IPS-18a (cell line): ENCODE results near the gene PLA2G7.
"Not testable (repeated sequence)": the region's sequence is repeated elsewhere in the genome, so short reads cannot be mapped to it uniquely, and the experiment has no call there.

ENCODE experiments used
- H3K27ac ChIP-seq: one replicate; pipeline ENCODE4 v1.5.1; 2013; ENCODE audit warnings: low read length
- H3K27me3 ChIP-seq: one replicate; pipeline ENCODE4 v1.6.1; 2013; ENCODE audit warnings: mild to moderate bottlenecking, low read length; ENCODE audit not compliant: control insufficient read depth, insufficient read depth
- H3K36me3 ChIP-seq: one replicate; pipeline ENCODE4 v1.6.1; 2013; ENCODE audit warnings: low read depth, low read length; ENCODE audit not compliant: control insufficient read depth
- H3K4me1 ChIP-seq: one replicate; pipeline ENCODE4 v1.6.1; 2013; ENCODE audit warnings: low read depth, low read length; ENCODE audit not compliant: control insufficient read depth
- H3K4me3 ChIP-seq: one replicate; pipeline ENCODE4 v1.5.1; 2013; ENCODE audit warnings: low read length
- H3K9ac ChIP-seq: one replicate; pipeline ENCODE4 v1.6.1; 2013; ENCODE audit warnings: mild to moderate bottlenecking, low read length, moderate library complexity
- H3K9me3 ChIP-seq: one replicate; pipeline ENCODE4 v1.6.1; 2013; ENCODE audit warnings: low read depth, low read length; ENCODE audit not compliant: control insufficient read depth

PLA2G7 gene

GRCh38 chr6:46764280-46764679 lies 29.1 kb upstream of the PLA2G7 start:
- H3K27ac ChIP-seq, H3K9ac ChIP-seq, H3K4me1 ChIP-seq, H3K36me3 ChIP-seq, H3K27me3 ChIP-seq, H3K9me3 ChIP-seq, H3K4me3 ChIP-seq: not testable (repeated sequence)

- no peaks in the 10 kb centered on the region for H3K36me3 ChIP-seq
- no peak overlapping the region for H3K9ac ChIP-seq
- H3K9me3 ChIP-seq: no peaks in the 10 kb centered on the region
- no peak overlapping the region for H3K4me3 ChIP-seq
- no peak overlapping the region for H3K27ac ChIP-seq
- no peaks in the 10 kb centered on the region for H3K4me1 ChIP-seq
- H3K27me3 ChIP-seq: no peaks in the 10 kb centered on the region
Observed at GRCh38 chr6:46763466-46763865, 28.3 kb upstream of the PLA2G7 start.

GRCh38 chr6:46760925-46761324 lies 25.8 kb upstream of the PLA2G7 start:
- Histone ChIP-seq H3K36me3 (no peaks in the 10 kb centered on the region), H3K9me3 (no peaks in the 10 kb centered on the region), H3K9ac (no peak overlapping the region), H3K4me1 (peaks cover 9% of the 10 kb centered on the region), H3K4me3 (no peak overlapping the region), H3K27ac (no peak overlapping the region), H3K27me3 (no peaks in the 10 kb centered on the region)

- Histone ChIP-seq H3K36me3 (no peaks in the 10 kb centered on the region), H3K27ac (no peak overlapping the region), H3K9me3 (no peaks in the 10 kb centered on the region), H3K9ac (no peak overlapping the region), H3K4me1 (peaks cover 9% of the 10 kb centered on the region), H3K4me3 (no peak overlapping the region), H3K27me3 (no peaks in the 10 kb centered on the region)
Observed at GRCh38 chr6:46758960-46759753, 24.0 kb upstream of the PLA2G7 start.

- no peak overlapping the region for H3K27ac ChIP-seq
- H3K36me3 ChIP-seq: no peaks in the 10 kb centered on the region
- no peaks in the 10 kb centered on the region for H3K27me3 ChIP-seq
- H3K4me1 ChIP-seq: peaks cover 9% of the 10 kb centered on the region
- no peak overlapping the region for H3K9ac ChIP-seq
- H3K4me3 ChIP-seq: no peak overlapping the region
- no peaks in the 10 kb centered on the region for H3K9me3 ChIP-seq
Observed at GRCh38 chr6:46757214-46757596, 22.0 kb upstream of the PLA2G7 start.

GRCh38 chr6:46756469-46757213 lies 21.5 kb upstream of the PLA2G7 start:
- Histone ChIP-seq H3K4me1 (peaks cover 9% of the 10 kb centered on the region), H3K9me3 (no peaks in the 10 kb centered on the region), H3K36me3 (no peaks in the 10 kb centered on the region), H3K27me3 (no peaks in the 10 kb centered on the region), H3K9ac (no peak overlapping the region), H3K27ac (no peak overlapping the region), H3K4me3 (no peak overlapping the region)

- no peaks in the 10 kb centered on the region for H3K36me3 ChIP-seq
- no peaks in the 10 kb centered on the region for H3K9me3 ChIP-seq
Observed at GRCh38 chr6:46755865-46756264, 20.7 kb upstream of the PLA2G7 start.

GRCh38 chr6:46751658-46752057 lies 16.5 kb upstream of the PLA2G7 start:
- Histone ChIP-seq H3K9me3 (no peaks in the 10 kb centered on the region), H3K27ac (no peak overlapping the region), H3K9ac (no peak overlapping the region), H3K4me1 (peaks cover 10% of the 10 kb centered on the region), H3K4me3 (no peak overlapping the region), H3K27me3 (no peaks in the 10 kb centered on the region), H3K36me3 (no peaks in the 10 kb centered on the region)

More at GRCh38 chr6:46755865-46756264, 20.7 kb upstream of the PLA2G7 start:
- Histone ChIP-seq H3K27me3 (no peaks in the 10 kb centered on the region), H3K27ac (no peak overlapping the region), H3K9ac (no peak overlapping the region), H3K4me1 (peaks cover 9% of the 10 kb centered on the region), H3K4me3 (no peak overlapping the region)

GRCh38 chr6:46749731-46750130 lies 14.6 kb upstream of the PLA2G7 start:
- H3K36me3 ChIP-seq: no peaks in the 10 kb centered on the region
- peaks cover 7% of the 10 kb centered on the region for H3K4me1 ChIP-seq
- no peaks in the 10 kb centered on the region for H3K27me3 ChIP-seq
- H3K27ac ChIP-seq: no peak overlapping the region
- no peak overlapping the region for H3K4me3 ChIP-seq
- no peaks in the 10 kb centered on the region for H3K9me3 ChIP-seq
- H3K9ac ChIP-seq: no peak overlapping the region

- Histone ChIP-seq H3K27me3 (no peaks in the 10 kb centered on the region), H3K4me3 (no peak overlapping the region), H3K9me3 (no peaks in the 10 kb centered on the region), H3K4me1 (peaks cover 7% of the 10 kb centered on the region), H3K9ac (no peak overlapping the region), H3K27ac (no peak overlapping the region), H3K36me3 (no peaks in the 10 kb centered on the region)
Observed at GRCh38 chr6:46748940-46749503, 13.8 kb upstream of the PLA2G7 start.

- H3K27ac ChIP-seq: no peak within 1 kb of the TSS
- H3K9ac ChIP-seq: no peak within 1 kb of the TSS
- peaks cover 7% of the 10 kb centered on the region for H3K4me1 ChIP-seq
- no peaks in the 10 kb centered on the region for H3K27me3 ChIP-seq
- no peaks in the 10 kb centered on the region for H3K36me3 ChIP-seq
- H3K9me3 ChIP-seq: no peaks in the 10 kb centered on the region
- H3K4me3 ChIP-seq: no peak within 1 kb of the TSS
Observed at GRCh38 chr6:46746696-46747095, 11.5 kb upstream of the PLA2G7 start, which contains the start of gene ANKRD66. Gene ANKRD66 (plus strand): TSS chr6:46746933. CDS start chr6:46751949, 5,016 bp downstream.
